GM23248 (cell line): ENCODE data around the gene UMAD1.

Experiments
- EZH2 ChIP-seq: fragments of 200-600 bp; sonication (generic); IDR thresholded peaks from 2 replicates; pipeline ENCODE4 v1.6.1; 2018; ENCODE audit warnings: antibody characterized with exemption, mild to moderate bottlenecking; ENCODE audit not compliant: insufficient read depth, poor library complexity, severe bottlenecking
- EZH2phosphoT487 ChIP-seq: fragments of 200-600 bp; sonication (generic); IDR thresholded peaks from 2 replicates; pipeline ENCODE4 v1.6.1; 2018; ENCODE audit warnings: antibody characterized with exemption, moderate library complexity, mild to moderate bottlenecking, low read depth; ENCODE audit not compliant: insufficient read depth

GRCh38 chr7:7746458-7746857, 105.9 kb downstream of the UMAD1 start:
- TF ChIP-seq EZH2 (no peak), EZH2phosphoT487 (no peak)
